GM12891 (cell line): Measurements from ENCODE around the gene MAN2A2.

ENCODE experiments used
- POLR2A ChIP-seq: IDR thresholded peaks from 2 replicates; pipeline ENCODE4 v1.6.1; 2011; ENCODE audit warnings: low read depth, low read length, control low read depth
- POLR2AphosphoS5 ChIP-seq: IDR thresholded peaks from 2 replicates; pipeline ENCODE4 v1.6.1; 2011; ENCODE audit warnings: low read depth, low read length, control low read depth
- SPI1 ChIP-seq: IDR thresholded peaks from 2 replicates; pipeline ENCODE4 v1.6.1; 2011; ENCODE audit warnings: low read depth, low read length, control low read depth
- TAF1 ChIP-seq: IDR thresholded peaks from 2 replicates; pipeline ENCODE4 v1.6.1; 2011; ENCODE audit warnings: low read depth, low read length, control low read depth

DNA sequence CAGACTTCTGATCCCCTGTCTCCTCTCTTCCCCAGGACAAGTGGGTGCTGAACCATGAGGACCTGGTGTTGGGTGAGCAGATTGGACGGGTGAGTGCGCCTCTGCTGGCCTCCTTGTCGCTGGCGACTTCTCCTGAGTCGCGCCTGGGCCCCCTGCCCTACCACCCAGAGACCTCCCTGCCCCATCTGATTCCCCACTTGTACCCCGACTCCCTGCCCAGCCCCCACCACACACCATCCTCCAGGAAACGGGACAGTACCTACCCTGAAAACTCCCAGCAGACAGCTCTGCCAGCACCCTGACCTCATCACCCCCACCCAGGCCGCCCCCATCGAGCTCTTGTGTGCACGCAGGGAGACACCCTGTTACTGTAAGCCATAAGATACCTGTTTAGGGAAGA is 11.1 kb upstream of the MAN2A2 start:
- TF ChIP-seq POLR2AphosphoS5 (no peak), POLR2A (no peak), TAF1 (no peak), SPI1 (no peak)
